Mammary epithelial cell (primary cell): ENCODE measurements around the gene NRN1.

Experiments
- CTCF ChIP-seq, 2 donors: IDR thresholded peaks in 1 of 2; conservative IDR thresholded peaks in 1 of 2; 2 replicates each; pipeline ENCODE4 v1.5.1; 2011 to 2012; ENCODE audit warnings: inconsistent platforms in 2 of 2, low read length in 2 of 2, mild to moderate bottlenecking in 2 of 2, control low read depth in 1 of 2, low read depth in 1 of 2; ENCODE audit not compliant: insufficient read depth in 1 of 2; ENCODE audit errors: extremely low read depth in 1 of 2
- EZH2 ChIP-seq: IDR thresholded peaks from 2 replicates; pipeline ENCODE4 v1.6.1; 2012; ENCODE audit warnings: low read length, inconsistent platforms, borderline replicate concordance

DNA sequence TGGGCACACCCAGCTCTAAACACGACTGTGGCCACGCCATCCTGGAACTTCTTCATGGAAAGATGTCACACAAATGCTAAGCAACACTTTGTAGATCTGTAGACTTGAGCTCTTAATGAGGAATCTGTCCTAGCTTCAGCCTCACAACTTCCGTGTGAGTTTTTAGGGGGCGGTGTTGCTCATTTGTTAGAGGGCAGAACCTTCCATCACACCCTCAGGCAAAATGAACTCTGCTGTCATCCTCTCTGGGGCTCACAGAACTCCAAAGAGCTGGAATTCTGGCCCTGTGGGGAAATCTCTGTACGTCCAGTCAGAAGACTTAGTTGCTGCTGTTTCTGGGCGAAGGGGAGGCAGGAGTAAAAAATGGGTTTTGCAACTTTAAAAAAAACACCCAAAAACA lies 49.8 kb downstream of the NRN1 start:
- no peak for TF ChIP-seq CTCF (conservative IDR thresholded peaks at IDR 0.05 in 1 of 2, IDR thresholded peaks at IDR 0.05 in 1 of 2; ENCODE audit: extremely low read depth in 1 of 2, insufficient read depth in 1 of 2, low read depth in 1 of 2, low read length in 2 of 2)
- TF ChIP-seq EZH2: no peak
